Measurements from ENCODE around the gene FLOT1. TPM values are rescaled to one million over a fixed set of nuclear protein-coding genes. Genes with fewer than 3 reads are reported as not detected.
A peak's percentile ranks its signal among the peaks of the same experiment; 100 is the strongest.

FLOT1 gene
- total RNA-seq, 5 donors from 2014 or later (not counting 1 experiment from before 2014, with no cell fraction given): 62.2 to 109 (median 74.2) TPM

DNA sequence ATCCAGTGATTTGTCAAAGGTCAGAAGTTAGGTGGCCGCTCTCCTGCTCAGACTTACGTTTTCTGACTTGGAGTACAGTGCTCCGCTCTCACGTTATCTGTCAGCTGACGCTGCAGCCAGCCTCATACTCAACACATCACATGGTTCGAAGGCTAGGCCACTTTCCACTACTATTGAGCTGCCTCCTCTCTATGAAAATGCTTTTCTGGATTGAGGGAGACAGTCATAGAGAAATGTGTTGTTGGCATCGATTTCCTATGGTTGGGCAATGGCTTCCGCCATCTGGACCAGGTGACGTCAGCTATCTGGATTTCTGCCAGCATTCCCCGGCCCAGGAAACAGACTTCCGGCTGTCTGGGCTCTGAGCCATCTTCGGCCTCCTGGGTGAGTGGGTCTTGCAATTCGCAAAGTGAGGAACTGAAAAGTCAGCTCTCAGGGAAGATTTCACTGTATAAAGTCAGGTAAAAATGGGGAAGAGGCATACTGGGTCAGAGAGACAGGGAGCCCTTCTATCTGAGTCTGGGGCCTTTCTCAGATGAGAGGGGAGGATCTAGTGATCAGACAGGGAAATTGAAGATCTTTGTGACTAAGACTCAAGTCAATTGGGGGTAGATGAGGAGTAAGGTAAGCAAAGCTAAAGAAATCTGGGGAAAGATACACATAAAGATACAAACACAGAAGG lies 39.4 kb upstream of the FLOT1 start:
- ChIA-PET POLR2A (no interaction called here), CTCF (interaction anchor here in 1 of 2 donors (0.6 to 0.8 kb wide), 2 partner anchors 10 to 678 kb away, joined by 3 to 4 read pairs; no protein-coding TSS in a partner anchor)
- Mint-ChIP-seq H3K9me3 (no peaks in the 10 kb centered on the region), H3K27ac (peak overlapping the region; percentile 56 to 73), H3K27me3 (no peaks in the 10 kb centered on the region), H3K4me3 (peak overlapping the region in 1 of 3 donors; percentile 41), H3K4me1 (peaks cover 46 to 71% (median 51%) of the 10 kb centered on the region in 3 donors), H3K36me3 (no peaks in the 10 kb centered on the region)
- Histone ChIP-seq H3K9me3 (no peaks in the 10 kb centered on the region), H3K4me3 (ENCODE audit: control insufficient read depth in 1 of 2, extremely low read depth in 1 of 2, low read length in 1 of 2) (no peak overlapping the region), H3K27me3 (replicated peaks in 1 of 2; ENCODE audit: control insufficient read depth in 2 of 2, extremely low read depth in 1 of 2, insufficient read depth in 2 of 2, low read length in 1 of 2) (no peaks in the 10 kb centered on the region), H3K36me3 (ENCODE audit: control insufficient read depth in 2 of 2, extremely low read depth in 1 of 2, insufficient read depth in 1 of 2, low read length in 1 of 2) (no peaks in the 10 kb centered on the region), H3K4me1 (ENCODE audit: control insufficient read depth in 1 of 2, extremely low read depth in 1 of 2, insufficient read depth in 2 of 2, low read length in 2 of 2) (peaks cover 19 to 25% of the 10 kb centered on the region in 2 experiments), H3K27ac (ENCODE audit: low read length) (no peak overlapping the region)
- peak in 19 of 35 experiments; percentile 9 to 50 (median 21) for DNase-seq
- peak in 3 of 4 experiments; percentile 26 to 55 (median 43) for ATAC-seq (replicated peaks in 1 of 4)
- WGBS (ENCODE audit: insufficient coverage): 77% methylated on average over 9 of the region's 13 CpGs

DNA sequence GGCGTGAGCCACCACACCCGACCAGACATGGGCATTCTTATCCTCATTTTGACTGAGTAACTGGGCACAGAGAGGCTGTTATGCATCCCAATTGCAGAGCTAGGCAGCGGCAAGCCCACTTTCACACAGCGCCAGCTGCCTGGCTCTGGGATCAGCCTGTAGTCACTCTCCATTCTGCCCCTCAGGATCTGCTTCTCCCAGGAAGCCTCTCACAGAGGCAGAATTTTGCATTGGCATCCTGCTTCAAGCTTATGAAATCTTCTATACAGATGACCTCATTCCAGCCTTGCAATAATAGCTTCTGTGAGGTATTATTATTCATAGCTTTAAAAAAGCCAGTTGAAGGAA lies 38.9 kb upstream of the FLOT1 start:
- H3K4me1 ChIP-seq (ENCODE audit: control insufficient read depth in 1 of 2, extremely low read depth in 1 of 2, insufficient read depth in 2 of 2, low read length in 2 of 2): peaks cover 17 to 20% of the 10 kb centered on the region in 2 experiments
- Mint-ChIP-seq H3K27ac (no peak overlapping the region), H3K9me3 (no peaks in the 10 kb centered on the region), H3K4me1 (peaks cover 41 to 66% (median 48%) of the 10 kb centered on the region in 3 donors), H3K27me3 (no peaks in the 10 kb centered on the region), H3K36me3 (no peaks in the 10 kb centered on the region), H3K4me3 (peak overlapping the region in 1 of 3 donors; percentile 41)
- no peaks in the 10 kb centered on the region for H3K27me3 ChIP-seq (replicated peaks in 1 of 2; ENCODE audit: control insufficient read depth in 2 of 2, extremely low read depth in 1 of 2, insufficient read depth in 2 of 2, low read length in 1 of 2)
- no peak overlapping the region for H3K4me3 ChIP-seq (ENCODE audit: control insufficient read depth in 1 of 2, extremely low read depth in 1 of 2, low read length in 1 of 2)
- no peak for ATAC-seq (replicated peaks in 1 of 4)
- WGBS (ENCODE audit: insufficient coverage): 79% methylated on average over 4 of the region's 4 CpGs
- H3K27ac ChIP-seq (ENCODE audit: low read length): no peak overlapping the region
- ChIA-PET POLR2A (no interaction called here), CTCF (interaction anchor here in 1 of 2 donors (0.6 to 0.8 kb wide), 2 partner anchors 9 to 678 kb away, joined by 3 to 4 read pairs; no protein-coding TSS in a partner anchor)
- DNase-seq: no peak
- H3K36me3 ChIP-seq (ENCODE audit: control insufficient read depth in 2 of 2, extremely low read depth in 1 of 2, insufficient read depth in 1 of 2, low read length in 1 of 2): no peaks in the 10 kb centered on the region
- H3K9me3 ChIP-seq: no peaks in the 10 kb centered on the region

GRCh38 chr6:30780642-30780920 lies 38.1 kb upstream of the FLOT1 start:
- Mint-ChIP-seq H3K27ac (no peak overlapping the region), H3K4me1 (peaks cover 38 to 58% (median 42%) of the 10 kb centered on the region in 3 donors)

DNA sequence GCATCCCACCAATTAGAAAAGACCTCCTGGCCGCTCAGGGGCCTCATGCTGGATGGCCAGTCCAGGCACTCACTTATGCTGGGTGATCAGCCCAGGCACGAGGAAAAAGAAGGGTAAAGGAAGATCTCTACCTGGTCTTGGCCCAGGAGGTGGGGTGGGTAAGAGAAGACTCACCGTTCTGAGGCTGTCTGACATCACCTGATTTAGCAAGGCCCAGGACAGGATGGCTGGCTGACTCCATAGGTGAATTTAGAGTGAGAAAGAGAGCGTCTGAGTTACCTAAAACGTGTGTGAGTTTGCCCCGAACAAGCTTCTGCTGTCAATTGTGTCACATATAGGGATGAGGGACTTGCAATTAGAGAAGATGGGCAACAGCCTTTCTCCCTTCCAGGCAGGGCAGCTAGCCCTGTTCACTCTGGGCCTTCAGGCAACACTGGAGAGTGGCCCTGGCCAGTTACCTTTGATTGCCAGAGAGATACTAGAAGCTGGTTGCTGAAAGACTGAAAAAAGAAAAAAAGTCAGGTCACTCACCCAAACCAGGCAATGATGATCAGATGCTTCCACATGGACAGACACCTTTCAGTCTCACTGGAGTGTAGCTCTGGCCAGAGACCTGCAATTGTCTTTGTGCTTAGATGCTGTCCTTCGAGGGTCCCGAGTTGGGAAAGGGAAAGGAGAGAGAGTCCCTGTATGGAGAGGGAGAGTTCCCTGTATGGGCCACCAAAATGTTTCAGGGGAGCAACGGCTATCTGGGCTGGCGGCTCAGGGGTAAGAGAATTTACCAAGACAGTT lies 37.6 kb upstream of the FLOT1 start:
- H3K27ac ChIP-seq (ENCODE audit: low read length): no peak overlapping the region

More at GRCh38 chr6:30780642-30780920, 38.1 kb upstream of the FLOT1 start:
- Mint-ChIP-seq H3K9me3 (no peaks in the 10 kb centered on the region), H3K36me3 (no peaks in the 10 kb centered on the region), H3K27me3 (no peaks in the 10 kb centered on the region), H3K4me3 (peak overlapping the region in 1 of 3 donors; percentile 4)
- ATAC-seq (replicated peaks in 1 of 4): no peak
- H3K36me3 ChIP-seq (ENCODE audit: control insufficient read depth in 2 of 2, extremely low read depth in 1 of 2, insufficient read depth in 1 of 2, low read length in 1 of 2): no peaks in the 10 kb centered on the region
- CTCF ChIA-PET: no interaction called here
- H3K9me3 ChIP-seq: no peaks in the 10 kb centered on the region
- H3K27ac ChIP-seq (ENCODE audit: low read length): no peak overlapping the region
- H3K4me3 ChIP-seq (ENCODE audit: control insufficient read depth in 1 of 2, extremely low read depth in 1 of 2, low read length in 1 of 2): no peak overlapping the region
- peaks cover 15 to 17% of the 10 kb centered on the region in 2 experiments for H3K4me1 ChIP-seq (ENCODE audit: control insufficient read depth in 1 of 2, extremely low read depth in 1 of 2, insufficient read depth in 2 of 2, low read length in 2 of 2)
- POLR2A ChIA-PET: no interaction called here
- DNase-seq: no peak
- WGBS (ENCODE audit: insufficient coverage): 89% methylated on average over 1 of the region's 1 CpG
- H3K27me3 ChIP-seq (replicated peaks in 1 of 2; ENCODE audit: control insufficient read depth in 2 of 2, extremely low read depth in 1 of 2, insufficient read depth in 2 of 2, low read length in 1 of 2): no peaks in the 10 kb centered on the region

DNA sequence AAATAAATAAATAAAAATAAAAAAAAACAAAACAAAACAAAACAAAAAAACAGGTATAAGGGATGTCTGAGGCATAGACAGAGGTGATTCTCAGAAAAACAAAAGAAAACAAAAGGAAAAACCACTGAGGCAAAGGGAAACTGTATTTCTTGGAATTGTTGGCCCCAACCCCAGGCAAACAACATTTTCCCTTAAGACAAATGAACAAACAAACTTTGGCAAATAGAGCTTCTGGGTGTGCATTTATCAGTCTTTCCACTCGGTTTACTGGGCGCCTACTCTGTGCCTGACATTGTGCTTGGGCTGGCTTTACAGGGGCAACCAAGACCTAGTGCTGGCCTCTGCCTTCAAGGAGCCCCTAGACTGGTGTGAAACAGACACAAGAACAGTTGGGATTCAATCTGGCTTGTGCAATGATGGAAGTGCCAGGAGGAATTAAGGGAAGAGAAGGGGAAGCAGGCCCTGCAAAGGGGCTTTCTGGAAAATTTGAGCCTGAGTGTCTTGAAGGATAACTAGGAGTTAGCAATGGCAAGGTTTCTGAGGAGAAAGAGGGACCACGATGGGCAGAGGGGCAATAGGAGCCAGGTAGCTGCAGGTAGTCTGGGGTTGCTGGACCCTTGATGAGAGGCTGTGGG lies 35.6 kb upstream of the FLOT1 start:
- peaks cover 15 to 20% of the 10 kb centered on the region in 2 experiments for H3K4me1 ChIP-seq (ENCODE audit: control insufficient read depth in 1 of 2, extremely low read depth in 1 of 2, insufficient read depth in 2 of 2, low read length in 2 of 2)
- no peaks in the 10 kb centered on the region for H3K36me3 ChIP-seq (ENCODE audit: control insufficient read depth in 2 of 2, extremely low read depth in 1 of 2, insufficient read depth in 1 of 2, low read length in 1 of 2)
- Mint-ChIP-seq H3K27ac (peak overlapping the region in 1 of 2 donors; percentile 40), H3K4me3 (no peak overlapping the region), H3K9me3 (no peaks in the 10 kb centered on the region), H3K4me1 (peaks cover 40 to 61% (median 42%) of the 10 kb centered on the region in 3 donors), H3K27me3 (no peaks in the 10 kb centered on the region), H3K36me3 (no peaks in the 10 kb centered on the region)
- CTCF ChIA-PET: no interaction called here
- no peak overlapping the region for H3K27ac ChIP-seq (ENCODE audit: low read length)
- POLR2A ChIA-PET: no interaction called here
- no peaks in the 10 kb centered on the region for H3K9me3 ChIP-seq
- H3K27me3 ChIP-seq (replicated peaks in 1 of 2; ENCODE audit: control insufficient read depth in 2 of 2, extremely low read depth in 1 of 2, insufficient read depth in 2 of 2, low read length in 1 of 2): no peaks in the 10 kb centered on the region
- no peak overlapping the region for H3K4me3 ChIP-seq (ENCODE audit: control insufficient read depth in 1 of 2, extremely low read depth in 1 of 2, low read length in 1 of 2)
- no peak for DNase-seq
- ATAC-seq (replicated peaks in 1 of 4): no peak
- WGBS (ENCODE audit: insufficient coverage): 84% methylated on average over 3 of the region's 3 CpGs

More for the DNA sequence above, 37.6 kb upstream of the FLOT1 start:
- Histone ChIP-seq H3K4me3 (ENCODE audit: control insufficient read depth in 1 of 2, extremely low read depth in 1 of 2, low read length in 1 of 2) (no peak overlapping the region), H3K9me3 (no peaks in the 10 kb centered on the region), H3K4me1 (ENCODE audit: control insufficient read depth in 1 of 2, extremely low read depth in 1 of 2, insufficient read depth in 2 of 2, low read length in 2 of 2) (peaks cover 15 to 17% of the 10 kb centered on the region in 2 experiments), H3K36me3 (ENCODE audit: control insufficient read depth in 2 of 2, extremely low read depth in 1 of 2, insufficient read depth in 1 of 2, low read length in 1 of 2) (no peaks in the 10 kb centered on the region), H3K27me3 (replicated peaks in 1 of 2; ENCODE audit: control insufficient read depth in 2 of 2, extremely low read depth in 1 of 2, insufficient read depth in 2 of 2, low read length in 1 of 2) (no peaks in the 10 kb centered on the region)
- WGBS (ENCODE audit: insufficient coverage): 82% methylated on average over 7 of the region's 10 CpGs
- POLR2A ChIA-PET: no interaction called here
- CTCF ChIA-PET: no interaction called here
- ATAC-seq (replicated peaks in 1 of 4): no peak
- DNase-seq: no peak
- Mint-ChIP-seq H3K4me3 (peak overlapping the region in 1 of 3 donors; percentile 6), H3K27me3 (no peaks in the 10 kb centered on the region), H3K36me3 (no peaks in the 10 kb centered on the region), H3K9me3 (no peaks in the 10 kb centered on the region), H3K4me1 (peaks cover 36 to 53% (median 38%) of the 10 kb centered on the region in 3 donors), H3K27ac (peak overlapping the region in 1 of 2 donors; percentile 79)

- 100% methylated on average over 3 of the region's 3 CpGs for WGBS (ENCODE audit: insufficient coverage)
Observed at GRCh38 chr6:30777155-30777485, 34.6 kb upstream of the FLOT1 start.

More at GRCh38 chr6:30777155-30777485, 34.6 kb upstream of the FLOT1 start:
- Histone ChIP-seq H3K27ac (ENCODE audit: low read length) (no peak overlapping the region), H3K4me1 (ENCODE audit: control insufficient read depth in 1 of 2, extremely low read depth in 1 of 2, insufficient read depth in 2 of 2, low read length in 2 of 2) (peaks cover 15 to 27% of the 10 kb centered on the region in 2 experiments), H3K36me3 (ENCODE audit: control insufficient read depth in 2 of 2, extremely low read depth in 1 of 2, insufficient read depth in 1 of 2, low read length in 1 of 2) (no peaks in the 10 kb centered on the region), H3K27me3 (replicated peaks in 1 of 2; ENCODE audit: control insufficient read depth in 2 of 2, extremely low read depth in 1 of 2, insufficient read depth in 2 of 2, low read length in 1 of 2) (no peaks in the 10 kb centered on the region), H3K4me3 (ENCODE audit: control insufficient read depth in 1 of 2, extremely low read depth in 1 of 2, low read length in 1 of 2) (no peak overlapping the region), H3K9me3 (no peaks in the 10 kb centered on the region)
- ATAC-seq (replicated peaks in 1 of 4) (no peak), DNase-seq (no peak)
- ChIA-PET CTCF (no interaction called here), POLR2A (interaction anchor here in 1 of 2 donors (0.6 kb wide), 1 partner anchor 63 kb away, joined by 6 read pairs; no protein-coding TSS in a partner anchor)
- no peaks in the 10 kb centered on the region for H3K9me3 Mint-ChIP-seq
- no peak overlapping the region for H3K27ac Mint-ChIP-seq
- no peak overlapping the region for H3K4me3 Mint-ChIP-seq
- H3K4me1 Mint-ChIP-seq: peaks cover 43 to 62% (median 46%) of the 10 kb centered on the region in 3 donors
- no peaks in the 10 kb centered on the region for H3K36me3 Mint-ChIP-seq
- no peaks in the 10 kb centered on the region for H3K27me3 Mint-ChIP-seq

Data from T-cell (primary cell).